ENCODE results near the gene ANKRD39. TPM values are rescaled to one million over a fixed set of nuclear protein-coding genes. Genes with fewer than 3 reads are reported as not detected.

ANKRD39 gene
- total and polyA plus RNA-seq, 2 donors (not counting 1 experiment from before 2014, with no cell fraction given) = 14.8 to 19.3 TPM

DNA sequence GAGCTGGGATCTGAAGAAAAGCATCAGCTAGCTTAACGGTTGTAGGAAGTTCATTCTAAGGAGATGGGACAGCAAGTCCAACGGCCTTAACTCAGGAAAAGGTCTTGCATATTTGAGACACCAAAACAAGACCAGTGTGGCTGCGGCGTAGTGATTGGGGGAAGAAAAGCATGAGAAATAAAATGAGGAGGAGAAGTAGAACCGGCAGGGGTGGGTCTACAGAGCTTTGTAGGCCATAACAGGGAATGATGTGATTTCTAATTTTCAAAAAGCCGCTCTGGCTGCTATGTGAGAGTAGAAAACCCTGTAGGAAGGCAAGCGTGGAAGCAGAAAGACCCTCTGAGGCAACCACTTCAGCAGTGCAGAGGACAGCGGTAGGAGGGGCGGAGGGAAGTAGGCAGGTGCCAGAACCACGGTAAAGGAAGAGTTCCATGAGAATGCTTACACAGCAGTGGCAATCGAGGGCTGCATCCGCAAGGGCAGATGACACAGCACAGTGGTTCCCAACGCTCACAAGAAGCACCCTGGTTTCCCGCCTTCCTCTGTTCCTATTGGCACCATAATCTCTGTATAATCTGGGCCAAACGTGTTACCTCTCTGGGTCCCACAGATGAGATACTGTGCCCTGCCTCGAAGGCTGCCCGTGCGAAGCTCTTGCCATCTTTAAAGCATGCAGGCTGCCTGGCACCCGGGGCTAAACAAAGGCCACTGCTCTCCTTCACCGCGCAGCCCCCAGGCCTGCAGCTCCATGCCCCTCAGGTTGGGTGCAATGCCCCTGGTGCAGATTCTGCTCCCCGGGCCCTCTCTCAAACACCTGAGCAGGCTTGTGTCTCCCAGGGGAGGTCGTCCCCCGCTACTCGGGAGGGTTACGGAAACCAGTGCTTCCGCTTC, 795 bp downstream of the ANKRD39 start:
- Histone ChIP-seq H4K20me1 (ENCODE audit: control insufficient read depth, insufficient read depth, low read length, poor library complexity, severe bottlenecking) (peaks cover 6% of the 10 kb centered on the region), H3K27me3 (replicated peaks in 1 of 4; ENCODE audit: control extremely low read depth in 1 of 4, control insufficient read depth in 3 of 4, insufficient read depth in 4 of 4, low read length in 3 of 4) (peaks cover 0 to 10% (median 0%) of the 10 kb centered on the region in 4 experiments), H3K9me3 (ENCODE audit: control extremely low read depth in 1 of 3, control insufficient read depth in 2 of 3, insufficient read depth in 1 of 3, low read length in 2 of 3) (no peaks in the 10 kb centered on the region), H3K4me1 (ENCODE audit: control insufficient read depth in 2 of 2, insufficient read depth in 2 of 2, low read length in 2 of 2) (peaks cover 16 to 20% of the 10 kb centered on the region in 2 donors), H2AFZ (ENCODE audit: insufficient read depth, low read depth, low read length, poor library complexity, severe bottlenecking) (peak overlapping the region; percentile 92), H3K9ac (ENCODE audit: low read length) (peak overlapping the region; percentile 79), H3K36me3 (replicated peaks in 1 of 2; ENCODE audit: control extremely low read depth in 1 of 2, control insufficient read depth in 1 of 2, extremely low read depth in 1 of 2, insufficient read depth in 2 of 2, low read length in 1 of 2) (peaks cover 2 to 13% of the 10 kb centered on the region in 2 experiments), H3K27ac (ENCODE audit: low read length in 2 of 2) (peak overlapping the region; percentile 73 to 88), H3K79me2 (ENCODE audit: control insufficient read depth, insufficient read depth, low read length) (peaks cover 20% of the 10 kb centered on the region), H3K4me2 (replicated peaks; ENCODE audit: low read depth, low read length, poor library complexity, severe bottlenecking) (peak overlapping the region; percentile 95), H3K4me3 (ENCODE audit: control extremely low read depth in 1 of 5, extremely low read depth in 1 of 5, insufficient read depth in 1 of 5, low read depth in 2 of 5, low read length in 4 of 5) (peak overlapping the region; percentile 48 to 87 (median 73))
- TF ChIP-seq, protein P1, sequence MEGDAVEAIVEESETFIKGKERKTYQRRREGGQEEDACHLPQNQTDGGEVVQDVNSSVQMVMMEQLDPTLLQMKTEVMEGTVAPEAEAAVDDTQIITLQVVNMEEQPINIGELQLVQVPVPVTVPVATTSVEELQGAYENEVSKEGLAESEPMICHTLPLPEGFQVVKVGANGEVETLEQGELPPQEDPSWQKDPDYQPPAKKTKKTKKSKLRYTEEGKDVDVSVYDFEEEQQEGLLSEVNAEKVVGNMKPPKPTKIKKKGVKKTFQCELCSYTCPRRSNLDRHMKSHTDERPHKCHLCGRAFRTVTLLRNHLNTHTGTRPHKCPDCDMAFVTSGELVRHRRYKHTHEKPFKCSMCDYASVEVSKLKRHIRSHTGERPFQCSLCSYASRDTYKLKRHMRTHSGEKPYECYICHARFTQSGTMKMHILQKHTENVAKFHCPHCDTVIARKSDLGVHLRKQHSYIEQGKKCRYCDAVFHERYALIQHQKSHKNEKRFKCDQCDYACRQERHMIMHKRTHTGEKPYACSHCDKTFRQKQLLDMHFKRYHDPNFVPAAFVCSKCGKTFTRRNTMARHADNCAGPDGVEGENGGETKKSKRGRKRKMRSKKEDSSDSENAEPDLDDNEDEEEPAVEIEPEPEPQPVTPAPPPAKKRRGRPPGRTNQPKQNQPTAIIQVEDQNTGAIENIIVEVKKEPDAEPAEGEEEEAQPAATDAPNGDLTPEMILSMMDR (IDR thresholded peaks at IDR 0.05) = no peak
- no peak for TF ChIP-seq EZH2 (IDR thresholded peaks at IDR 0.05; ENCODE audit: borderline replicate concordance, insufficient read depth, low read depth, low read length, poor library complexity, severe bottlenecking)
- CTCF ChIA-PET = interaction anchor here (0.6 to 3.3 kb wide), 40 partner anchors 11 to 549 kb away, joined by 3 to 45 read pairs (median 5); partner anchors contain the start of genes ANKRD36, CNNM3, CNNM4 and KANSL3
- no peaks in the 10 kb centered on the region for H3K9me3 Mint-ChIP-seq (ENCODE audit: insufficient read depth)
- peak overlapping the region; percentile 89 for H3K27ac Mint-ChIP-seq
- ATAC-seq (ENCODE audit: low read depth) (no peak), DNase-seq (no peak)
- no peaks in the 10 kb centered on the region for H3K27me3 Mint-ChIP-seq
- intact Hi-C loops (cut with micrococcal nuclease) = loop anchor here (1.0 to 5.0 kb wide), 2 partner anchors 18 to 320 kb away; partner anchors contain the start of gene ARID5A
- POLR2A ChIA-PET = interaction anchor here (0.6 to 2.5 kb wide), 12 partner anchors 10 to 256 kb away, joined by 3 to 14 read pairs (median 5); partner anchors contain the start of genes ANKRD36 and CNNM3
- peak overlapping the region; percentile 86 for H3K4me3 Mint-ChIP-seq
- H3K4me1 Mint-ChIP-seq = peaks cover 17% of the 10 kb centered on the region
- 15% methylated on average over 27 of the region's 27 CpGs for WGBS (ENCODE audit: insufficient coverage)

Measured in B cell (primary cell).